ENCODE measurements around the gene HOXA2. TPM values are rescaled to one million over a fixed set of nuclear protein-coding genes. Genes with fewer than 3 reads are reported as not detected.

The HOXA2 gene
- total RNA-seq, 2 donors from 2014 or later: not detected

DNA sequence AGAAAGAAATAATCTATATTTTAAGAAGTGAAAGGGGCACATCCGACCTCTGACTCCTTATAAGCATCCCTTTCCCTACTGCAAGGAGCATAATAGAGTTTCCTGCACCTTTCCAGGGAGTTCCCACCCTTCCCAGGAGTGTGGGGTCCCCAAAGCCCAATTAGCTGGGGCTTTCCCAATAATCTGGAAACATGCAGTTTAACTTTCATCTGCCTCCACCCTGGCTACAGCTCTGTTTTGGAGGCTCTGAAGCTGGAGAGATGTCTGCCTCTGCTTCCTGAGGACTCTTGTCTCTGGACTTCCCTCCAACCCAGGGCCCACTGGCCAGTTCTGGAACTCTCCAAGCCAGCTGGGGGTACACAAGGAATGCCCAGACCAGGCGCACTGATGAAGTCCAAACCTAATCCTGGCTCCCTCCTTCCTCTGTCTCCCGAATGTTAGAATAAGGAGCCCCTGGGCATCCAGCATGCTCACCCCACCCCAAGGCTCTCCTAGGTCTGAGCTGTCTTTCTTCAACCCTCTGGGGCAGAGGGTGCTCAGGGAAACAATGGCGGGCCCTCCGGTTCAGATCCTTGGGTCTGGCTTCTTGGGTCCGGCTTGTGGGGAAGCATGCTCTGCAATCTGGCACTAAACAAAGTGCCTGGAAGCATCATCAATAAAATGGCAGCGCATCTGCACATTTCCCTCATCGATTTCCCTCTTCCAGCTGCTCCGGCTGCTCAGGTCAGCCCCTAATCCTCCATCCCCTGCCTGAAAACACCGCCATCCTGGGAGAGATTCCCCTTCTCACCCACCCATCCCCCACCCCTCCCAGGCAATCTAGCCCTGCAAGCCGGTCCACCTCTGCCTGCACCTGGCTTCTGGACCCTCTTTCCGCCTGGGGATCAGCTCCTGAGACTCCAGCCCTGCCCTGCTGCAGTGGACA is 14.7 kb upstream of the HOXA2 start:
- no peak overlapping the region for H3K4me3 Mint-ChIP-seq
- TF ChIP-seq, protein P1, sequence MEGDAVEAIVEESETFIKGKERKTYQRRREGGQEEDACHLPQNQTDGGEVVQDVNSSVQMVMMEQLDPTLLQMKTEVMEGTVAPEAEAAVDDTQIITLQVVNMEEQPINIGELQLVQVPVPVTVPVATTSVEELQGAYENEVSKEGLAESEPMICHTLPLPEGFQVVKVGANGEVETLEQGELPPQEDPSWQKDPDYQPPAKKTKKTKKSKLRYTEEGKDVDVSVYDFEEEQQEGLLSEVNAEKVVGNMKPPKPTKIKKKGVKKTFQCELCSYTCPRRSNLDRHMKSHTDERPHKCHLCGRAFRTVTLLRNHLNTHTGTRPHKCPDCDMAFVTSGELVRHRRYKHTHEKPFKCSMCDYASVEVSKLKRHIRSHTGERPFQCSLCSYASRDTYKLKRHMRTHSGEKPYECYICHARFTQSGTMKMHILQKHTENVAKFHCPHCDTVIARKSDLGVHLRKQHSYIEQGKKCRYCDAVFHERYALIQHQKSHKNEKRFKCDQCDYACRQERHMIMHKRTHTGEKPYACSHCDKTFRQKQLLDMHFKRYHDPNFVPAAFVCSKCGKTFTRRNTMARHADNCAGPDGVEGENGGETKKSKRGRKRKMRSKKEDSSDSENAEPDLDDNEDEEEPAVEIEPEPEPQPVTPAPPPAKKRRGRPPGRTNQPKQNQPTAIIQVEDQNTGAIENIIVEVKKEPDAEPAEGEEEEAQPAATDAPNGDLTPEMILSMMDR (conservative IDR thresholded peaks at IDR 0.05): no peak
- Histone ChIP-seq H3K36me3 (ENCODE audit: control insufficient read depth, insufficient read depth, low read length) (no peaks in the 10 kb centered on the region), H3K4me3 (ENCODE audit: low read length) (no peak overlapping the region), H3K9ac (ENCODE audit: extremely low read depth, low read length, poor library complexity, severe bottlenecking) (no peak overlapping the region), H3K4me1 (ENCODE audit: control insufficient read depth, insufficient read depth, low read length) (no peaks in the 10 kb centered on the region), H3K27me3 (ENCODE audit: control insufficient read depth, insufficient read depth, low read length, poor library complexity, severe bottlenecking) (peaks cover 97% of the 10 kb centered on the region), H3K9me3 (ENCODE audit: control insufficient read depth, low read length) (no peaks in the 10 kb centered on the region), H3K27ac (ENCODE audit: low read depth, low read length) (no peak overlapping the region)
- peaks cover 95% of the 10 kb centered on the region for H3K27me3 Mint-ChIP-seq (ENCODE audit: insufficient read depth)
- peaks cover 1% of the 10 kb centered on the region for H3K4me1 Mint-ChIP-seq
- DNase-seq: no peak
- no peak overlapping the region for H3K27ac Mint-ChIP-seq
- 12 to 13% methylated on average over 7 to 12 of the region's 12 CpGs for WGBS, 2 experiments (ENCODE audit: insufficient coverage in 1 of 2, insufficient read length in 1 of 2)
- H3K36me3 Mint-ChIP-seq (ENCODE audit: low read depth): no peaks in the 10 kb centered on the region
- no peaks in the 10 kb centered on the region for H3K9me3 Mint-ChIP-seq

DNA sequence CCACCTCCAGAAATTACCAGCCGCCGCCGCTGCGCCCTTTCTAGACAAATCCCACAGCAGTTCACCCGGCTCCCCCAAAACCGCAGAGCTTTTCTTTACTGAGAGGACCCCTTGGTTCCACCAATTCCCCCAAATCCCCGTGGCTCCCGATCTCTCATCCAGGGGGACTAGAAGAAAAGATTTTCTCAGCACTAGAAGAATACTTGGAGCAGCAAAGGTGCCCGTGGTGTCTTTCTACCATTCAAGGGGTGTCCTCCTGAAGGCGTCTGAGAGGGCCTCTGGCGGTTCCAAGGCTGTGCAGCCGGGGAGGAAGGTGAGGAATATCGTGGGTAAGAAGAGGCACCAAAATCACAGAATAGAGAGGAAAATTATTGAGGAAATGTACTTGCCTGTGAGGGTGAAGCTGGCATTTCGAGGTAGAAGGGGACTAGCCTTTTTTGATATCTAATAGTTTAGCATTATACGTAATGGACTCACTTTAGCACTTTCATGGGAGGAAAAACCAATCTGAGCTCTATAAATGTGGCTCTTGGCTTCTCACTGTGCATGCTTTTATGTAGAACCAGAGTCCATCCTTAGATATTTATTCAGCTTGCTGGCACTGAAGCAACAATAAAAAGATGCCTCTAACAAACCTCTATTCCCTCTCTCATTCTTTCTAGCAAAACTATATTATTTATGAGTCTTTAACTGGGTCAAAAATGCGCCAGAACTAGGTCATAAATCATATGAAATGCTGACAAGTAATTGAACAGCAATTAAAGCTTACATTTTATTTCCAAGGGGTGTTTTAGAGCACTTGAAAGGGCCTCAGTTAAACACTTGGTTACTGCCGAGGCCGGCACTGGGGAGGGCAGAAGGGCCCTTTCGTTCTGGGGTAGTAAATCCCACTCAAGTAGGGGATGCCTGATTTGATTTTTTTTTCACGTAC is 13.8 kb upstream of the HOXA2 start:
- Mint-ChIP-seq H3K27ac (no peak overlapping the region), H3K4me1 (no peaks in the 10 kb centered on the region), H3K36me3 (ENCODE audit: low read depth) (no peaks in the 10 kb centered on the region), H3K4me3 (no peak overlapping the region), H3K27me3 (ENCODE audit: insufficient read depth) (peaks cover 95% of the 10 kb centered on the region), H3K9me3 (no peaks in the 10 kb centered on the region)
- DNase-seq: no peak
- WGBS, 2 experiments (ENCODE audit: insufficient coverage in 1 of 2, insufficient read length in 1 of 2): 8 to 16% methylated on average over 9 to 20 of the region's 20 CpGs
- Histone ChIP-seq H3K9me3 (ENCODE audit: control insufficient read depth, low read length) (no peaks in the 10 kb centered on the region), H3K27ac (ENCODE audit: low read depth, low read length) (no peak overlapping the region), H3K36me3 (ENCODE audit: control insufficient read depth, insufficient read depth, low read length) (no peaks in the 10 kb centered on the region), H3K4me1 (ENCODE audit: control insufficient read depth, insufficient read depth, low read length) (no peaks in the 10 kb centered on the region), H3K9ac (ENCODE audit: extremely low read depth, low read length, poor library complexity, severe bottlenecking) (no peak overlapping the region), H3K27me3 (ENCODE audit: control insufficient read depth, insufficient read depth, low read length, poor library complexity, severe bottlenecking) (peaks cover 97% of the 10 kb centered on the region), H3K4me3 (ENCODE audit: low read length) (no peak overlapping the region)
- TF ChIP-seq, protein P1 (conservative IDR thresholded peaks at IDR 0.05): no peak

DNA sequence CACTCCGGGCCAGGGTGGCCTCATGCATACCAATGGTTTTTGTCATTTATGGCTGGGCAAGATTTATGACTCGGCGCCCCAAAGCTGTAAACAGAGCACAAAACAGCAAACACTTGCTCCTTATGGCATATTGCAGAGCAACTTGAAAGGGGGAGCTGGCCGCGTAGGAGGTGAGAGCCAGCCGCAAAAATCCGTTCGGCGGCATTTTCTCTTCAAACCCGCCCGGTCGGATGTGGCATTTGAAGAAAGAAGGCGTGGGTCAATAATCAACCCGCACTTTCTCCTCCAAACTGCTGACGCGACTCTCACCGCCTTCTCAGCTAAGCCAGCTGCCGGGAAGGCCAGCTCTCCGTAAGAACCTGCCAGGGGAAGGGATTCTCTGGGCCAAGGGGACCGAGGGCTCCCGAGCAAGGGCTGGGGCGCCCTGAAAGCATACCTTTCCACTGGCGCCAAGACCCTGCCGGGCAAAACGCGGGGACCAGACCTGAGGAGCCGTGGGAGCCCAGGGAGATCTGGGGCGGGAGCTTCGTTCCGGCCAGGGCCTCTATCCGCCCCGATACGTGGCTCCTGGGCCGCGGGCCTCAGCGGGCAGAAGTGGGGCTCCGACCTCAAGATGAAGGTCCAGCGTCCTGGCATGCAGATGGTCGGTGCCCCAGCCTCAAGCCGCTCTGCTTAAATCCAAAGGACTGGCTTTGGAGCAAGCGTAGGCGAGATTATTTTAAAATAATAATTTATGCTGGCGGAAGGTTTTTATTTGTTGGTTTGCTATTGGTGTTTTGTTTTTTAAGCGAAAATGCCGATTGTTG is 12.9 kb upstream of the HOXA2 start:
- Histone ChIP-seq H3K36me3 (ENCODE audit: control insufficient read depth, insufficient read depth, low read length) (no peaks in the 10 kb centered on the region), H3K4me3 (ENCODE audit: low read length) (no peak overlapping the region), H3K9ac (ENCODE audit: extremely low read depth, low read length, poor library complexity, severe bottlenecking) (no peak overlapping the region), H3K27me3 (ENCODE audit: control insufficient read depth, insufficient read depth, low read length, poor library complexity, severe bottlenecking) (peaks cover 97% of the 10 kb centered on the region), H3K9me3 (ENCODE audit: control insufficient read depth, low read length) (no peaks in the 10 kb centered on the region), H3K4me1 (ENCODE audit: control insufficient read depth, insufficient read depth, low read length) (no peaks in the 10 kb centered on the region), H3K27ac (ENCODE audit: low read depth, low read length) (no peak overlapping the region)
- TF ChIP-seq, protein P1 (conservative IDR thresholded peaks at IDR 0.05): no peak
- no peaks in the 10 kb centered on the region for H3K36me3 Mint-ChIP-seq (ENCODE audit: low read depth)
- H3K4me1 Mint-ChIP-seq: peaks cover 5% of the 10 kb centered on the region
- H3K27me3 Mint-ChIP-seq (ENCODE audit: insufficient read depth): peaks cover 95% of the 10 kb centered on the region
- 3 to 4% methylated on average over 28 to 45 of the region's 45 CpGs for WGBS, 2 experiments (ENCODE audit: insufficient coverage in 1 of 2, insufficient read length in 1 of 2)
- H3K27ac Mint-ChIP-seq: no peak overlapping the region
- DNase-seq: peak; percentile 77
- no peak overlapping the region for H3K4me3 Mint-ChIP-seq
- no peaks in the 10 kb centered on the region for H3K9me3 Mint-ChIP-seq
